BJ (cell line): Measurements from ENCODE around the gene NCKIPSD. TPM values are rescaled to one million over a fixed set of nuclear protein-coding genes. Genes with fewer than 3 reads are reported as not detected.

Experiments used
- CTCF ChIA-PET: fragments of 350-600 bp; formaldehyde crosslinking; extraction: SDS; loops from one replicate; lab custom pipeline; 2021; ENCODE audit warnings: antibody characterized with exemption, inconsistent platforms; lab: Yijun Ruan, JAX
- POLR2A ChIA-PET: fragments of 300-600 bp; sonication (Branson Sonifier 250); formaldehyde crosslinking; extraction: SDS; loops from one replicate; lab custom pipeline; 2021; ENCODE audit warnings: antibody characterized with exemption; lab: Charles Lee
- DNase-seq: peaks from one replicate; pipeline ENCODE4 v3.0.0-alpha.2; 2011; ENCODE audit warnings: low read depth
- H3K27me3 ChIP-seq: 2 replicates; pipeline ENCODE4 v1.6.0; 2011; ENCODE audit warnings: low read length; ENCODE audit not compliant: control insufficient read depth, insufficient read depth
- H3K36me3 ChIP-seq: 2 replicates; pipeline ENCODE4 v1.5.1; 2011; ENCODE audit warnings: low read length; ENCODE audit not compliant: control insufficient read depth, insufficient read depth
- H3K4me3 ChIP-seq: 2 replicates; pipeline ENCODE4 v1.5.1; 2011; ENCODE audit warnings: low read depth, mild to moderate bottlenecking, control low read depth, low read length
- CTCF ChIP-seq: IDR thresholded peaks from 2 replicates; pipeline ENCODE4 v1.5.1; 2011; ENCODE audit warnings: low read depth, mild to moderate bottlenecking, control low read depth, inconsistent platforms, low read length, moderate library complexity; ENCODE audit not compliant: insufficient read depth
- polyA plus RNA-seq: library from polyadenylated mRNA; depleted of rRNA; stranded (reverse); fragments of >200 nt; gene quantifications from 2 replicates; pipeline ENCODE4 v1.2.3, GENCODE V29; 2011

Gene NCKIPSD
- polyA plus RNA-seq, 1 experiment, result 34.9 TPM

GRCh38 chr3:48685293-48685602 is 467 bp downstream of the NCKIPSD start:
- no peak for DNase-seq
- H3K27me3 ChIP-seq, result no peaks in the 10 kb centered on the region
- peaks cover 41% of the 10 kb centered on the region for H3K36me3 ChIP-seq
- TF ChIP-seq CTCF, result peak; percentile 54
- ChIA-PET CTCF (interaction anchor here (1.0 to 2.5 kb wide), 11 partner anchors 11 to 284 kb away, joined by 3 to 16 read pairs (median 6); partner anchors contain the start of gene CELSR3), POLR2A (interaction anchor here (0.8 to 1.0 kb wide), 2 partner anchors 16 to 50 kb away, joined by 3 to 4 read pairs; partner anchors contain the start of gene SLC26A6)
- peak overlapping the region; percentile 67 for H3K4me3 ChIP-seq

GRCh38 chr3:48684480-48685143 is 1.1 kb downstream of the NCKIPSD start:
- Histone ChIP-seq H3K27me3 (no peaks in the 10 kb centered on the region), H3K36me3 (peaks cover 43% of the 10 kb centered on the region), H3K4me3 (peak overlapping the region; percentile 67)
- DNase-seq, result no peak
- POLR2A ChIA-PET, result interaction anchor here (0.6 to 0.8 kb wide), 3 partner anchors 8 to 15 kb away, joined by 3 read pairs; no protein-coding TSS in a partner anchor
- CTCF ChIA-PET, result interaction anchor here (0.5 to 2.5 kb wide), 12 partner anchors 11 to 1543 kb away, joined by 3 to 16 read pairs (median 4); partner anchors contain the start of genes CELSR3 and PFKFB4
- no peak for TF ChIP-seq CTCF

- POLR2A ChIA-PET, result interaction anchor here (0.6 kb wide), 2 partner anchors 9 to 10 kb away, joined by 3 read pairs; no protein-coding TSS in a partner anchor
- CTCF ChIA-PET, result interaction anchor here (0.5 to 2.5 kb wide), 16 partner anchors 9 to 1543 kb away, joined by 3 to 16 read pairs (median 4); partner anchors contain the start of genes CELSR3 and PFKFB4
- TF ChIP-seq CTCF, result no peak
- H3K36me3 ChIP-seq, result peaks cover 41% of the 10 kb centered on the region
- H3K4me3 ChIP-seq, result peak overlapping the region; percentile 67
- no peak for DNase-seq
- H3K27me3 ChIP-seq, result no peaks in the 10 kb centered on the region
These were observed 1.7 kb downstream of the NCKIPSD start for GRCh38 chr3:48684054-48684349.

GRCh38 chr3:48682786-48683185 is 2.9 kb downstream of the NCKIPSD start:
- no peak for TF ChIP-seq CTCF
- POLR2A ChIA-PET, result no interaction called here
- peaks cover 41% of the 10 kb centered on the region for H3K36me3 ChIP-seq
- DNase-seq, result no peak
- no peaks in the 10 kb centered on the region for H3K27me3 ChIP-seq
- CTCF ChIA-PET, result interaction anchor here (0.6 to 2.5 kb wide), 4 partner anchors 19 to 122 kb away, joined by 3 to 16 read pairs (median 6); partner anchors contain the start of gene CELSR3
- H3K4me3 ChIP-seq, result no peak overlapping the region

- ChIA-PET POLR2A (no interaction called here), CTCF (interaction anchor here (1.1 kb wide), 1 partner anchor 25 kb away, joined by 3 read pairs; no protein-coding TSS in a partner anchor)
- no peaks in the 10 kb centered on the region for H3K27me3 ChIP-seq
- no peak overlapping the region for H3K4me3 ChIP-seq
- DNase-seq, result no peak
- peaks cover 37% of the 10 kb centered on the region for H3K36me3 ChIP-seq
- TF ChIP-seq CTCF, result no peak
These were observed 3.6 kb downstream of the NCKIPSD start for GRCh38 chr3:48681974-48682610.
